SK-MEL-5 (cell line): ENCODE data around the gene SHISAL2A. TPM values are rescaled to one million over a fixed set of nuclear protein-coding genes. Genes with fewer than 3 reads are reported as not detected.

Experiments used
- DNase-seq: peaks from one replicate; pipeline ENCODE4 v3.0.0-alpha.2; 2016; ENCODE audit warnings: low read depth, low spot score
- in situ Hi-C: cut with HindIII; loops from 2 replicates; pipeline ENCODE4 v1.10.0; 2016; ENCODE audit warnings: low sequenced_read_pairs, high pct_unique_total_duplicates, low pct_unique_long_range_greater_than_20kb
- total RNA-seq: library from RNA; depleted of rRNA; stranded (reverse); fragments of >200 nt; shearing (Covaris generic); gene quantifications from 2 replicates; pipeline ENCODE4 v1.2.3, GENCODE V29; 2014

SHISAL2A gene
- total RNA-seq, 1 experiment from 2014 or later: not detected

GRCh38 chr1:52645261-52645660, 12.3 kb downstream of the SHISAL2A start:
- in situ Hi-C loops: no loop called here
- no peak for DNase-seq

DNA sequence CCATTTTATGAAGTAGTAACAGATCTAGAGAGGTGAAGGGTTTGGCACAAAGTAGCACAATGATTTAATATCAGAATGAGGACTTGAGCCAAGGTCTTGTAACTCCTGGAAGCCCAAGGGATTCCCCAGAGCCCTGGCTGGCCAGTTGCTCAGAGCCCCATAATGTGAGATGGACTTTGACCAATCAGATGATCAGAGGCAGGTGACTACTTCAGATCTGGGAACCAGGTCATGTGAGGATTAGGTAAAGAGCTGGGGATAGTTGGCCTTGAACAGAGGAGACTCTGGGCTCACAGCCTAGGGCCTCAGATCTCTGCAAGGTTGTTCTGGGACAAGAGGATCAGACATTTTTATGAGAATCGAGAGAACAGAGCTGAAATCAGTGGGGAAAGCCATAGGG, 18.9 kb downstream of the SHISAL2A start:
- in situ Hi-C loops: no loop called here
- DNase-seq: peak; percentile 28

DNA sequence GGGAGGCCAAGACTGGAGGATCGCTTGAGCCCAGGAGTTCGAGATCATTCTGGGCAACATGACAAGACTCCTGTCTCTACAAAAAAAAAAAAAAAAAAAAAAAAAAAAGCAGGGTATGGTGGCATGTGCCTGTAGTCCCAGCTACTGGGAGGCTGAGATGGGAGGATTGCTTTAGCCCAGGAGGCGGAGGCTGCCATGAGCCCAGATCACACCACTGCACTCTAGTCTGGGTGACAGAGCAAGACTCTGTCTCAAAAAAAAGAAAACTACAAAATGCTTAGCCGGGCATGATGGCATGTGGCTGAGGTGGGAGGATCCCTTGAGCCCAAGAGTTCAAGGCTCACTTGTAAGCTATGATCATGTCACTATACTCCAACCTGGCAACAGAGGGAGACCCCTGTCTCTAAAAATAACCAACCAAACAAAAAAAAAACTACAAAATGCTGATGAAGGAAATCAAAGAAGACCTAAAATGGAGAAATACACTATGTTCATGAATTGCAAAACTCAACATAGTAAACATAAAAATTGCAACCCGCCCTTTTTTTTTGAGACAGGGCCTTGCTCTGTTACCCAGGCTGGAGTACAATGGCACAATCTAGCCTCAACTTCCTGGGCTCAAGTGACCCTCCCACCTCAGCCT, 20.4 kb downstream of the SHISAL2A start:
- in situ Hi-C loops: no loop called here
- DNase-seq: no peak

DNA sequence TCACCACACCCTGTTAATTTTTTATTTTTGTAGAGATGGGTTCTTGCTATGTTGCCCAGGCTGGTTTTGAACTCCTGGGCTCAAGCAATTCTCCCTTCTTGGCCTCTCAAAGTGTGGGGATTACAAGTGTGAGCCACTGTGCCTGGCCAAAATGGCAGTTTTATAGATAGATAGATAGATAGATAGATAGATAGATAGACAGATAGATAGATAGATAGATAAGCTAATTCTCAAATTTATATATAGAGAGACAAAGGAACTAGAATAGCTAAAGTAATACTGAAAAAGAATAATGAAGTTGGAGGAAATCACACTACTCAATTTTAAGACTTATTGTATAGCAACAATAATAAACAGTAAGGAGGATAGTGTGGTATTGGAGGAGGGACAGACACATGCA, 21.1 kb downstream of the SHISAL2A start:
- DNase-seq: no peak
- in situ Hi-C loops: no loop called here

DNA sequence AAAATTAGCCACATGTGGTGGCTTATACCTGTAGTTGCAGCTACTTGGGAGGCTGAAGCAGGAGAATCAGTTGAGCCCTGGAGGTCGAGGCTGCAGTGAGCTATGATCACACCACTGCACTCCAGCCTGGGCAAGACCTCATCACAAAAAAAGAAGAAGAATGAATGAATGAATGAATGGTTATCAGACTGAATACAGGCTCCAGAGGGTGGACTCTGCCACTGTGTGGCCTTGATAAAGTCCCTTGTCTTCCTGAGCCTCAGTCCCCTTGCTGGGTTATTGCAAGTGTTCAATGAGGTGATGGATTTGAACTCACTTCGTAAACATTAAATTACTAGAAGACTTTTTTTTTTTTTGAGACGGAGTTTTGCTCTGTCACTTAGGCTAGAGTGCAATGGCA, 24.7 kb downstream of the SHISAL2A start:
- in situ Hi-C loops: no loop called here

DNA sequence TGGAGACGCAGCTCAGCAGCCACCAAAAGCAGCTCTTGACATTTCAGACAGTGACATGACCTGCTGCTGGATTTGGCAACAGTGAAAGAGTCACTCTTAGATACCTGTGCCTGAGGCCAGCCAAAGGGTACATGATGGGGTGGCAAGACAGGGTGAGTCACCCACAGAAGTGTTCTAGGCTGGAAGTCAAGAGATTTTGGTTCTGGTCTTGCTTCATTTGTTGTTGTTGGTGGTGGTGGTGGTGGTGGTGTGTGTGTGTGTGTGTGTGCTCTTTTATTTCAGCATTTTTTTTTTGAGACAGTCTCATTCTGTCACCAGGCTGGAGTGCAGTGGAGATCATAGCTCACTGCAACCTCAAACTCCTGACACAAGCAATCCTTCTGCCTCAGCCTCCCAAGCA, 25.8 kb downstream of the SHISAL2A start:
- in situ Hi-C loops: no loop called here
- DNase-seq: no peak

More for the DNA sequence above, 24.7 kb downstream of the SHISAL2A start:
- DNase-seq: no peak

- in situ Hi-C loops: no loop called here
- no peak for DNase-seq
These were observed 26.4 kb downstream of the SHISAL2A start for GRCh38 chr1:52659356-52659755.

GRCh38 chr1:52659851-52660596, 27.1 kb downstream of the SHISAL2A start:
- in situ Hi-C loops: no loop called here
- DNase-seq: no peak

GRCh38 chr1:52660807-52661206, 27.8 kb downstream of the SHISAL2A start:
- in situ Hi-C loops: no loop called here

DNA sequence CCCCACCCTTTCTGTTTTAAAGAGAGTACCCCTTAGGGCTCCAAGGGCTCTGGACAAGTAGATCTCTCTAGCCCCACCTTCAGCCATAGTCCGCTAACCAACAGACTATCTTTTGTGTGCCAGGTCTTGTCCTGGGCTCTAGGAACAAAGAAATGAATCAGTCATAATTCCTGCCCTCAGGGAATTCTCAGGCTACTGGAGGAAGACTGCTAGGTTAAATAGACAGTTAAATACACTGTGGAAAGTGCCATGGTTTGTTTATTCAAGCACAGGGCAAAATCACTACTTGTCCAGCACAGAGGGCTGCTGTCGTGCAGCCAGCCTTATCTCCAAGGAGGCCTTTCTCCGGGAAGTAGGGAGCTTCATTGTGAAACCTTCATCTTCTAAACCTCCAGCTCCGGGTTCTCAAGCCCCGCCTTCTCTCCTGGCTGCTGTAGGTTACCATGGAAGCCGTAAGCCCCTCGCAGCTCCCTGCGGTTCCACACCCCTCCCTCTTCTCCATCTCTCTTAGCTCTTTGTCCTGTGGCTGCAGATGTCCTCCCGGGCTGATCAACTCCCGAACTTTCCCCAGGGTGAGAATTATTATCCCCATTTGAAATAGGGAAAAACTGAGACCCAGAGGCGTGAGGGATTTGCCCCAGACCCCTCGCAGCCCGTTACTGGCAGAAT, 29.8 kb downstream of the SHISAL2A start:
- DNase-seq: peak; percentile 99
- in situ Hi-C loops: no loop called here

More at GRCh38 chr1:52660807-52661206, 27.8 kb downstream of the SHISAL2A start:
- no peak for DNase-seq

- in situ Hi-C loops: no loop called here
- no peak for DNase-seq
These were observed 30.7 kb downstream of the SHISAL2A start for GRCh38 chr1:52663716-52664115.

DNA sequence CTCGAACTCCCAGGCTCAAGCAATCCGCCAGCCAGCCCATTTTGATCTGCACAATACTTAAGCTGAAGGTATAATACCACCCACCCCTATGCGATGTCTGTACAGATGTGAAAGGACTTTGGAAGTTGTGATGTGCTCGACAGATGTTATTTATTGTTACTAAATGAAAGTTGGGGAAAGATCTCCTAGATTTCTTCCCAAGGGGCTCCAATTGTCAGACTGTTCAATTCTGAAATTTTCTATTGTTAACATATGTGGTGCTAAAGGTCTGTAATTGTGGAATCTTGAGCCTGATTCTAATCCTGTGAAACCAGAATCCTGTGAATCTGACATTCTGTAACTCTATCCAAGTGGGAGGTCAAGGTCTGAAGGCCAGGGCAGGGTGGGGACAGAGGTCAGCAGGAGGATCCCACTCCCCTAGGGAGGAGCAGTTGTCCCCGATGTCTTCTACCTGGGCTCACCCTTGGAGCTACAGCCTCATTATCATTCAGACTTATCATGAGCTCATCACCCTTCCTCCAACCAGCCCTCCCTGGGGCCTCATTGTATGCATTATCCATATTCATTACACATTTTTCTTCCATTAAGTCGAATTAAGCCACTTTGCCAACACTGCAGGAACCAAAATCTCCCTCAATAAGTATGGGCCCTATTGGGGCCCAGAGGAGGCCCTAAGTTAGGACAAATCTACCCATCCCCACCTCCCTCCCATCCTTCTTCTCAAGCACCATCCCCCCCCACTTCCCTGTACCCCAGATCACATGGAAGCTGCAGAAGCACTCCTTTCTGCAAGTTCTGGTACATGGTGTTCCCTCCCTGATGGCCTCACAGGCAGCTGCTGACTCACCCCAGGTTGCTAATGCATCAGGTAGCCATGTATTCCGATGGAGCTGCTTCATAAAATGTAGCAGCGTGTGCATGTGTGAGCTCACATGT, 32.3 kb downstream of the SHISAL2A start:
- in situ Hi-C loops: no loop called here
- DNase-seq: no peak

DNA sequence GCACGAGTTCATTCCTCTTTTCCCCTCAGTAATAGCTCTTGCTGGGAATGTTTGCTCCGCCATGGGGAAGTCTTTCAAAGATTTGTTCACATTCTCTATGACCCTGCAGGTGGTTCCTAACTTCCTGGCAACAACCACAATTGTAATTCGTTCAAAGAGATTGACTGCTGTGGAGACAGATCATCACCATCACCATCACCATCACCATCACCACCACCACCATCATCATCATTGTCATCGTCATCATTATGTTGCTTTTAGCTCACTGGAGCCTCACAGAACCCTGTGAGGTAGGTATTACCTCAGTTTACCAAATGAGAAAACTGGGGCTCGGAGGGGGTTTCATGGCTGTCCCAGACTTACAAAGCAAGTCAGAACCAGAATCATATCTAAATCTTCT, 34.3 kb downstream of the SHISAL2A start:
- no peak for DNase-seq
- in situ Hi-C loops: no loop called here

GRCh38 chr1:52667984-52668383, 35.0 kb downstream of the SHISAL2A start:
- in situ Hi-C loops: no loop called here
- no peak for DNase-seq

DNA sequence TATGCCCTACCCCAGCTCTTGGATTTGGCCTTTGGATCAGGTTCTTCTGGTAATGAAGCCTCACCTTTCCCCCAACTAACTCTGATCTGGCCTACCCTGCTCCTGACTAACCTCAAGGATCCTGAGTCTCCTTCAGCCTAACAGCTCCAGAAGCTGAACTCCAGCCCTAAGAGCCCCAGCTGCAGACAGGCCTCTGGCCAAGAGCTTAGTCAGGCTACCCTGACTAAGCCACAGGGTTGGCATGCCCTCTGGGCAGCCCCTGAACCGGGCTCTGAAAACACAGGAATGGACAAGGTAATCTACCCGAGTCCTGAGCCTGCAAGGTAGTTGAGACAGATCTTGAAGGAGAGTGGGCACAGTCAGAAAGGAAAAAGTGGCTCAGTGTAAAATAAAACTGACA, 35.7 kb downstream of the SHISAL2A start:
- in situ Hi-C loops: no loop called here
- DNase-seq: no peak

DNA sequence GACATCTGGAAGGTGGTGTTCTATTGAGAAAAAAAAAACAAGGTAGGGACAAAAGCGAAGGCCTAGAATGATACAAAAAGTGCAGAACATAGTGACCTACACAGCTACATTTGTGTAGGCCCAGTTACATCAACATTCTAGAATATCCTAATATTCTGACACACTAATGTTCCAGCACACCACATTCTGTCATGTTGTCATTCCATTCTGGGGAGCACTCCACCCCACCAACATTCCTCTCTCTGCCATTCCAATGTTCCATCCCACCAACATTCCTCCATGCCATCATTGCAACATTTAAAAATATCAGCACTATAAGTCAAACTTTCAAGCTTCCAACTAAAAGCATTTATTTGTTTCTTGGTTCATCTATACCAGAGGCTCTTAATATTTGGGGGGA, 36.7 kb downstream of the SHISAL2A start:
- in situ Hi-C loops: no loop called here
- DNase-seq: no peak

GRCh38 chr1:52670604-52671003, 37.6 kb downstream of the SHISAL2A start:
- in situ Hi-C loops: no loop called here
- no peak for DNase-seq

DNA sequence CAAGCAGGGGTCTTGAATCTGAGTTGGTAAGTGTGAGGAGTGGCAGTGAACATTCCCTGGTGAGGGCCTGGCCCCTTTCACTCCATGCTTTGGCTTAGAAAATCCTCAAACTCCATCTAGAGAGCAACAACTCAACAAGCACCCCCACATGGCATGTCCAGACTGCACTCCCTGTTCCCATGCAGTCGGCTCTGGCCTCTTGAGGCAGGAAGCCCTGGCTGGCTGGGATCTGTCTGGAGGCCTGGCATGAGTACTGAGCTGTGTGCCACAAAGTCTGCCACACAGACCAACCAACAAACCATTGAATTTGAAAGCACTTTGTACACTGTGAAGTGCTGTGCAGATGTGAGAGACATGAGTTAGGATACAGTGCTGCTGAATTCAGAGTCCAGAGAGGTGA, 40.0 kb downstream of the SHISAL2A start:
- no peak for DNase-seq
- in situ Hi-C loops: no loop called here
